ENCODE data around the gene ELMO1. TPM values are rescaled to one million over a fixed set of nuclear protein-coding genes. Genes with fewer than 3 reads are reported as not detected.

Gene ELMO1
- total and polyA plus RNA-seq, 10 of the 15 experiments (the other 5 are each of a cell fraction or from before 2014, with no cell fraction given), result 22.6 to 85.9 (median 56.6) TPM

- no TSS peak for BruUV-seq (replicated peaks)
- intact Hi-C loops (cut with micrococcal nuclease; ENCODE audit: unreplicated experiment), result no loop called here
- POLR2A ChIA-PET, result no interaction called here
- ATAC-seq (no peak), DNase-seq (ENCODE audit: low read depth, low spot score) (no peak), FAIRE-seq (no peak)
- H3K4me2 ChIP-seq (ENCODE audit: control insufficient read depth, insufficient read depth), result no peak overlapping the region
- H3K9me3 ChIP-seq (replicated peaks; ENCODE audit: control insufficient read depth, insufficient read depth, low read length), result no peaks in the 10 kb centered on the region
- no peaks in the 10 kb centered on the region; a peak in 1 of 4 replicates for H3K27me3 ChIP-seq (replicated peaks in 1 of 2; ENCODE audit: control insufficient read depth in 2 of 2, insufficient read depth in 2 of 2, low read length in 1 of 2)
- H3K36me3 ChIP-seq (ENCODE audit: control insufficient read depth in 2 of 2, insufficient read depth in 2 of 2, low read length in 1 of 2), result no peaks in the 10 kb centered on the region
- TF ChIP-seq STAT1 (conservative IDR thresholded peaks at IDR 0.05), result no peak
- 19% methylated on average over 3 of the region's 3 CpGs for WGBS (ENCODE audit: insufficient coverage, insufficient replicate concordance, low lambda C conversion rate, missing lambda C conversion rate)
- no peak overlapping the region for H3K9ac ChIP-seq (ENCODE audit: control insufficient read depth, insufficient read depth, low read length)
- H4K20me1 ChIP-seq (ENCODE audit: control insufficient read depth, insufficient read depth), result no peaks in the 10 kb centered on the region
- no peak overlapping the region for H2AFZ ChIP-seq (ENCODE audit: control insufficient read depth, low read depth, low read length)
- RAD21 ChIA-PET (ENCODE audit: unreplicated experiment), result no interaction called here
- H3K4me3 ChIP-seq, result no peak overlapping the region
- CTCF ChIA-PET, result no interaction called here
- SMC1A ChIA-PET (ENCODE audit: uncharacterized antibody, unreplicated experiment), result no interaction called here
- no peaks in the 10 kb centered on the region for H3K79me2 ChIP-seq (ENCODE audit: control insufficient read depth, insufficient read depth, low read length)
- H3K27ac ChIP-seq (ENCODE audit: control insufficient read depth, insufficient read depth), result no peak overlapping the region
- no peaks in the 10 kb centered on the region for H3K4me1 ChIP-seq (ENCODE audit: control insufficient read depth, insufficient read depth, low read length)
- in situ Hi-C loops (cut with MboI), result no loop called here
These were observed 14.1 kb downstream of the ELMO1 start for GRCh38 chr7:37434529-37434928.

- FAIRE-seq (no peak), DNase-seq (ENCODE audit: low read depth, low spot score) (no peak), ATAC-seq (no peak)
- no peaks in the 10 kb centered on the region; a peak in 1 of 4 replicates for H3K27me3 ChIP-seq (replicated peaks in 1 of 2; ENCODE audit: control insufficient read depth in 2 of 2, insufficient read depth in 2 of 2, low read length in 1 of 2)
- intact Hi-C loops (cut with micrococcal nuclease; ENCODE audit: unreplicated experiment) (no loop called here), in situ Hi-C loops (cut with MboI) (no loop called here)
- TF ChIP-seq TCF7 (IDR thresholded peaks at IDR 0.05; ENCODE audit: borderline replicate concordance) (no peak), MYC (IDR thresholded peaks at IDR 0.05; ENCODE audit: insufficient read depth, insufficient read length, insufficient replicate concordance, low read length, severe bottlenecking) (no peak), ASH2L (IDR thresholded peaks at IDR 0.05; ENCODE audit: borderline replicate concordance, low read depth) (no peak), RAD21 (IDR thresholded peaks at IDR 0.05; ENCODE audit: insufficient read depth, low read depth, low read length) (0 out of 2 replicates have a peak, but pooled peaks have one; percentile 7)
- POLR2A ChIA-PET, result no interaction called here
- CTCF ChIA-PET, result no interaction called here
- SMC1A ChIA-PET (ENCODE audit: uncharacterized antibody, unreplicated experiment), result no interaction called here
- RAD21 ChIA-PET (ENCODE audit: unreplicated experiment), result no interaction called here
- H3K27ac ChIP-seq (ENCODE audit: control insufficient read depth, insufficient read depth), result no peak overlapping the region
- no TSS peak for BruUV-seq (replicated peaks)
- WGBS (ENCODE audit: insufficient coverage, insufficient replicate concordance, low lambda C conversion rate, missing lambda C conversion rate), result 84% methylated on average over 3 of the region's 3 CpGs
- no peak overlapping the region for H3K9ac ChIP-seq (ENCODE audit: control insufficient read depth, insufficient read depth, low read length)
- no peaks in the 10 kb centered on the region for H3K36me3 ChIP-seq (ENCODE audit: control insufficient read depth in 2 of 2, insufficient read depth in 2 of 2, low read length in 1 of 2)
- H3K4me3 ChIP-seq, result no peak overlapping the region
- no peaks in the 10 kb centered on the region for H3K79me2 ChIP-seq (ENCODE audit: control insufficient read depth, insufficient read depth, low read length)
- H2AFZ ChIP-seq (ENCODE audit: control insufficient read depth, low read depth, low read length), result no peak overlapping the region
- H4K20me1 ChIP-seq (ENCODE audit: control insufficient read depth, insufficient read depth), result no peaks in the 10 kb centered on the region
- no peaks in the 10 kb centered on the region for H3K9me3 ChIP-seq (replicated peaks; ENCODE audit: control insufficient read depth, insufficient read depth, low read length)
- H3K4me1 ChIP-seq (ENCODE audit: control insufficient read depth, insufficient read depth, low read length), result no peaks in the 10 kb centered on the region
- H3K4me2 ChIP-seq (ENCODE audit: control insufficient read depth, insufficient read depth), result no peak overlapping the region
These were observed 15.5 kb downstream of the ELMO1 start for GRCh38 chr7:37433166-37433565.

Data from GM12878 (cell line).